MCF 10A (cell line): Measurements from ENCODE around the gene TRIM65. TPM values are rescaled to one million over a fixed set of nuclear protein-coding genes. Genes with fewer than 3 reads are reported as not detected.

Experiments
- BruUV-seq: library from RNA; stranded (reverse); fragments of 400-500 nt; replicated peaks from 2 replicates; lab custom pipeline; 2021; lab: Mats Ljungman, UMichigan
- CTCF ChIA-PET: fragments of 300-600 bp; sonication (Branson Sonifier 250); formaldehyde crosslinking; extraction: SDS; loops from one replicate; lab custom pipeline; 2021; ENCODE audit warnings: antibody characterized with exemption, inconsistent platforms; lab: Yijun Ruan, JAX
- POLR2A ChIA-PET: fragments of 300-600, 350-650 bp; sonication (Branson Sonifier 250); formaldehyde crosslinking; extraction: SDS; loops from one replicate; lab custom pipeline; 2020; ENCODE audit warnings: antibody characterized with exemption, inconsistent platforms; lab: Yijun Ruan, JAX
- DNase-seq: peaks from one replicate; pipeline ENCODE4 v3.0.0-alpha.2; 2018; ENCODE audit not compliant: unreplicated experiment
- H3K27ac Mint-ChIP-seq: one replicate; pipeline ENCODE4 v1.8.0; 2022; ENCODE audit warnings: mild to moderate bottlenecking, low read depth, mixed read lengths; ENCODE audit not compliant: unreplicated experiment
- H3K27me3 Mint-ChIP-seq: one replicate; pipeline ENCODE4 v1.8.0; 2022; ENCODE audit warnings: mixed read lengths; ENCODE audit not compliant: insufficient read depth, unreplicated experiment
- H3K36me3 Mint-ChIP-seq: one replicate; pipeline ENCODE4 v1.8.0; 2022; ENCODE audit warnings: mild to moderate bottlenecking, moderate library complexity, mixed read lengths; ENCODE audit not compliant: insufficient read depth, unreplicated experiment
- H3K4me1 Mint-ChIP-seq: one replicate; pipeline ENCODE4 v1.8.0; 2022; ENCODE audit warnings: mixed read lengths; ENCODE audit not compliant: insufficient read depth, unreplicated experiment
- H3K4me3 Mint-ChIP-seq: one replicate; pipeline ENCODE4 v1.8.0; 2022; ENCODE audit warnings: mild to moderate bottlenecking, moderate library complexity, mixed read lengths; ENCODE audit not compliant: unreplicated experiment
- H3K9me3 Mint-ChIP-seq: one replicate; pipeline ENCODE4 v1.8.0; 2022; ENCODE audit warnings: mixed read lengths; ENCODE audit not compliant: unreplicated experiment
- CTCF ChIP-seq: fragments of 200-600 bp; IDR thresholded peaks from one replicate; pipeline ENCODE4 v1.8.0; 2022; ENCODE audit warnings: antibody characterized with exemption, mild to moderate bottlenecking; ENCODE audit not compliant: unreplicated experiment
- intact Hi-C: fragments of 100-400 bp; cut with micrococcal nuclease; formaldehyde crosslinking; loops from 2 replicates; pipeline ENCODE4 v1.14.1; 2022
- total RNA-seq: library from RNA; stranded (reverse); gene quantifications from 2 replicates; pipeline ENCODE4 v1.2.3, GENCODE V29; 2022

Gene TRIM65
- total RNA-seq, 1 experiment from 2014 or later, result 15.9 TPM

- intact Hi-C loops, result loop anchor here (1.0 to 5.0 kb wide), 3 partner anchors 100 to 277 kb away; partner anchors contain the start of gene EXOC7
Measured at GRCh38 chr17:75904749-75905521, 8.2 kb upstream of the TRIM65 start, which contains the start of gene MRPL38. Gene MRPL38 (minus strand): TSS chr17:75904884. CDS start chr17:75904875, 9 bp downstream.

GRCh38 chr17:75902406-75902805, 5.7 kb upstream of the TRIM65 start:
- BruUV-seq, result no TSS peak
- POLR2A ChIA-PET, result interaction anchor here (1.5 to 4.6 kb wide), 2 partner anchors 25 to 122 kb away, joined by 4 to 34 read pairs; partner anchors contain the start of gene TRIM47
- TF ChIP-seq CTCF, result no peak
- Mint-ChIP-seq H3K36me3 (peaks cover 31% of the 10 kb centered on the region), H3K4me3 (no peak overlapping the region), H3K27ac (no peak overlapping the region), H3K27me3 (no peaks in the 10 kb centered on the region), H3K9me3 (no peaks in the 10 kb centered on the region), H3K4me1 (no peaks in the 10 kb centered on the region)
- intact Hi-C loops, result no loop called here
- no peak for DNase-seq
- CTCF ChIA-PET, result interaction anchor here (0.6 kb wide), 1 partner anchor 112 kb away, joined by 4 read pairs; no protein-coding TSS in a partner anchor

More at GRCh38 chr17:75904749-75905521, 8.2 kb upstream of the TRIM65 start, which contains the start of gene MRPL38:
- Mint-ChIP-seq H3K9me3 (no peaks in the 10 kb centered on the region), H3K4me3 (peak within 1 kb of the TSS; percentile 91), H3K27me3 (no peaks in the 10 kb centered on the region), H3K27ac (peak within 1 kb of the TSS; percentile 92), H3K36me3 (peaks cover 19% of the 10 kb centered on the region), H3K4me1 (peaks cover 16% of the 10 kb centered on the region)
- ChIA-PET CTCF (interaction anchor here (0.6 to 2.3 kb wide), 26 partner anchors 17 to 408 kb away, joined by 3 to 17 read pairs (median 4); partner anchors contain the start of genes ACOX1, CDK3, FBF1 and TEN1), POLR2A (interaction anchor here (0.6 to 4.6 kb wide), 33 partner anchors 8 to 750 kb away, joined by 3 to 34 read pairs (median 4); partner anchors contain the start of genes FBF1, GALK1, RECQL5 and SAP30BP)
- peak; percentile 93 for DNase-seq
- no TSS peak for BruUV-seq
- TF ChIP-seq CTCF, result peak; percentile 96

- ChIA-PET POLR2A (interaction anchor here (4.6 kb wide), 1 partner anchor 25 kb away, joined by 34 read pairs; the partner anchor contains the start of gene TRIM47), CTCF (no interaction called here)
- Mint-ChIP-seq H3K9me3 (no peaks in the 10 kb centered on the region), H3K4me1 (no peaks in the 10 kb centered on the region), H3K36me3 (peaks cover 31% of the 10 kb centered on the region), H3K27ac (no peak overlapping the region), H3K27me3 (no peaks in the 10 kb centered on the region), H3K4me3 (no peak overlapping the region)
- no peak for TF ChIP-seq CTCF
- no TSS peak for BruUV-seq
- intact Hi-C loops, result no loop called here
- DNase-seq, result no peak
Measured at GRCh38 chr17:75901727-75902126, 5.0 kb upstream of the TRIM65 start.
